ENCODE results near the gene LIMS2.

The LIMS2 gene

DNA sequence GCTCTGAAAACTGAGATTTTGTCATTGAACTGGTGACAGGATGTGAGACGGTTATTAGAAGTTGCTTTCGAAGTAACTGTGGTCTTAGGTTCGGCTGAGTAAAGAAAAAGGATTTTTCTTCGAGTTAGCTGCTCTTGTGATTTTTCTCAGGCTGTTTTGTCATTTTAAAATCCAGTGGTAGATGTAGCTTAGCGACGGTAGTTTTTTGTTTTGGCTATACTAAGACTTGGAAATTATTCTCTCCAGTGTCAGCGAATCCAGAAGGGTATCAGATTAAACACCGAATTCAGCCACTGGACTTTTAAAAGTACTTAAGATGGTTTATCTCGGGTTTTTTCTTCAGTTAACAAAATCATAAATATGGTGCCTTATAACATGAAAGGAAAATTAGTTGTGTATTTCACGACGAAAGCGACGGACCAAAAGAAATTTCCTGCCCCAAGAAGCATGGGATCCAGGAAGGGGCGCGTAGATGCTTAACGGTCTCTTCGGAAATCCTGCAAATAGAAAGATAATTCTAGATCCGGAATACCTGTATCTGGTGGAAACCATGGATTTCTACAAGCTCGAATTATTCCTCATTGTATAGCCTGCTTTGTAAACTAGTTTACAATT is 27.2 kb upstream of the LIMS2 start:
- H3K4me3 ChIP-seq (ENCODE audit: low read length) = peak overlapping the region; percentile 69
- H3K4ac ChIP-seq (ENCODE audit: low read depth, low read length) = no peak overlapping the region
- H2AK5ac ChIP-seq (ENCODE audit: low read length) = no peak overlapping the region
- H3K18ac ChIP-seq (ENCODE audit: low read length) = no peak overlapping the region
- no peaks in the 10 kb centered on the region for H3K36me3 ChIP-seq (ENCODE audit: control insufficient read depth, insufficient read depth, low read length)
- H4K5ac ChIP-seq (ENCODE audit: low read length) = no peak overlapping the region
- no peak for DNase-seq
- no peaks in the 10 kb centered on the region for H3K27me3 ChIP-seq (ENCODE audit: insufficient read depth, low read length, poor library complexity)
- no peak overlapping the region for H3K27ac ChIP-seq (ENCODE audit: low read depth, low read length)
- H4K8ac ChIP-seq (ENCODE audit: low read depth, low read length) = no peak overlapping the region
- H3K23ac ChIP-seq (ENCODE audit: low read length) = no peak overlapping the region
- H3K79me1 ChIP-seq (ENCODE audit: low read length) = peaks cover 6% of the 10 kb centered on the region
- peak overlapping the region; percentile 98 for H3K56ac ChIP-seq (ENCODE audit: low read length)
- H2BK15ac ChIP-seq (replicated peaks; ENCODE audit: low read depth) = no peak overlapping the region
- H2BK120ac ChIP-seq (ENCODE audit: low read depth, low read length) = no peak overlapping the region
- peak overlapping the region; percentile 51 for H3K4me2 ChIP-seq (ENCODE audit: low read length)
- peaks cover 2% of the 10 kb centered on the region for H3K79me2 ChIP-seq (ENCODE audit: control insufficient read depth, insufficient read depth, low read length)
- peak overlapping the region; percentile 95 for H3K9ac ChIP-seq (ENCODE audit: low read length)
- no CpG with 5 or more reads among the region's 19 CpGs for WGBS (ENCODE audit: extremely low coverage, insufficient coverage, low lambda C conversion rate)
- H2BK5ac ChIP-seq (ENCODE audit: low read length) = no peak overlapping the region
- H3K4me1 ChIP-seq (ENCODE audit: control insufficient read depth, low read depth, low read length) = peaks cover 2% of the 10 kb centered on the region

- Histone ChIP-seq H3K79me2 (ENCODE audit: control insufficient read depth, insufficient read depth, low read length) (peaks cover 2% of the 10 kb centered on the region), H4K8ac (ENCODE audit: low read depth, low read length) (no peak overlapping the region), H3K56ac (ENCODE audit: low read length) (peak overlapping the region; percentile 98), H3K23ac (ENCODE audit: low read length) (peak overlapping the region; percentile 94), H3K4ac (ENCODE audit: low read depth, low read length) (peak overlapping the region; percentile 17), H3K9ac (ENCODE audit: low read length) (peak overlapping the region; percentile 95), H3K36me3 (ENCODE audit: control insufficient read depth, insufficient read depth, low read length) (no peaks in the 10 kb centered on the region), H3K4me2 (ENCODE audit: low read length) (peak overlapping the region; percentile 51), H3K18ac (ENCODE audit: low read length) (peak overlapping the region; percentile 70), H2BK15ac (replicated peaks; ENCODE audit: low read depth) (no peak overlapping the region), H3K27ac (ENCODE audit: low read depth, low read length) (peak overlapping the region; percentile 90), H3K4me1 (ENCODE audit: control insufficient read depth, low read depth, low read length) (peaks cover 2% of the 10 kb centered on the region), H2BK5ac (ENCODE audit: low read length) (peak overlapping the region; percentile 88), H2AK5ac (ENCODE audit: low read length) (no peak overlapping the region), H3K4me3 (ENCODE audit: low read length) (peak overlapping the region; percentile 69), H3K79me1 (ENCODE audit: low read length) (peaks cover 6% of the 10 kb centered on the region), H4K5ac (ENCODE audit: low read length) (no peak overlapping the region), H2BK120ac (ENCODE audit: low read depth, low read length) (no peak overlapping the region), H3K27me3 (ENCODE audit: insufficient read depth, low read length, poor library complexity) (no peaks in the 10 kb centered on the region)
- peak; percentile 91 for DNase-seq
- no CpG with 5 or more reads among the region's 108 CpGs for WGBS (ENCODE audit: extremely low coverage, insufficient coverage, low lambda C conversion rate)
Observed at GRCh38 chr2:127701651-127702394, 26.5 kb upstream of the LIMS2 start.

GRCh38 chr2:127701193-127701650 is 25.9 kb upstream of the LIMS2 start, which contains the start of gene SFT2D3:
SFT2D3 (plus strand) TSS chr2:127701497; CDS start chr2:127701529, 32 bp downstream.
- Histone ChIP-seq H3K56ac (ENCODE audit: low read length) (peak within 1 kb of the TSS; percentile 98), H3K27ac (ENCODE audit: low read depth, low read length) (peak within 1 kb of the TSS; percentile 90), H3K36me3 (ENCODE audit: control insufficient read depth, insufficient read depth, low read length) (no peaks in the 10 kb centered on the region), H4K5ac (ENCODE audit: low read length) (no peak within 1 kb of the TSS), H3K23ac (ENCODE audit: low read length) (peak within 1 kb of the TSS; percentile 94), H3K18ac (ENCODE audit: low read length) (peak within 1 kb of the TSS; percentile 70), H2BK5ac (ENCODE audit: low read length) (peak within 1 kb of the TSS; percentile 88), H3K9ac (ENCODE audit: low read length) (peak within 1 kb of the TSS; percentile 95), H2BK15ac (replicated peaks; ENCODE audit: low read depth) (no peak within 1 kb of the TSS), H4K8ac (ENCODE audit: low read depth, low read length) (no peak within 1 kb of the TSS), H2BK120ac (ENCODE audit: low read depth, low read length) (no peak within 1 kb of the TSS), H3K4ac (ENCODE audit: low read depth, low read length) (peak within 1 kb of the TSS; percentile 17), H3K4me1 (ENCODE audit: control insufficient read depth, low read depth, low read length) (peaks cover 2% of the 10 kb centered on the region), H3K27me3 (ENCODE audit: insufficient read depth, low read length, poor library complexity) (no peaks in the 10 kb centered on the region), H3K79me2 (ENCODE audit: control insufficient read depth, insufficient read depth, low read length) (peaks cover 2% of the 10 kb centered on the region), H3K4me3 (ENCODE audit: low read length) (peak within 1 kb of the TSS; percentile 69), H3K4me2 (ENCODE audit: low read length) (peak within 1 kb of the TSS; percentile 95), H3K79me1 (ENCODE audit: low read length) (peaks cover 6% of the 10 kb centered on the region), H2AK5ac (ENCODE audit: low read length) (no peak within 1 kb of the TSS)
- DNase-seq = peak; percentile 97
- no CpG with 5 or more reads among the region's 44 CpGs for WGBS (ENCODE audit: extremely low coverage, insufficient coverage, low lambda C conversion rate)

DNA sequence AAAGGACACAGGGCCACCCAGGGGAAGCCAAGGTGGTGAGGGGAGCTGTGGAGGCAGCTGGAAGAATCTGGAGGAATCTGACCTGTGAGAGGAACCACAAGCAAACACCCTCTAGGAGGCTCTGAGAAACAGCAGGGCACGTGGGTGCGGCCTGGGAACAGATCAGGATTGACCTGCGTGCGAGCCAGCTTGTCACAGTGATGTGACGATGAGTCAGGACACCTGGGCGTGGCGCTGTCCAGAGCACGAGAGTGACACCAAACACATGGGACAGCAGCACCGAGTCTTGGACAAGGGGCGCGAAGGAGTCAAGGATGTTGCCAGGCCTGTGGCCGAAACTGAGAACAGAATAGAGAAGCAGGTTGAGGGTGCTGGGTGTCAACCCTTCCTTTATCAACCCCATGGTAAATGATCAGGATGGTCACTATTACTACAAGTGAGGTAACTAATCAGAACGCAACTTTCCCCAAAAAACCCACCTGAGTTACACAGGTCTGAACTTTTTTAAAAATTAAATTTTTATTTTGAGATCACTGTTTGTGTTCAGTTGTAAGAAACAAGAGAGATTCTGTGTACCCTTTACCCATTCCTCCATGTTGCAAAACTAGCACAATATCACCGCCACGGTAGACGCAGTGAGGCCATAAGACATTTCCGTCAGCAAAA is 25.3 kb upstream of the LIMS2 start:
- no peak overlapping the region for H4K8ac ChIP-seq (ENCODE audit: low read depth, low read length)
- no peak overlapping the region for H2AK5ac ChIP-seq (ENCODE audit: low read length)
- no peak overlapping the region for H2BK5ac ChIP-seq (ENCODE audit: low read length)
- no CpG with 5 or more reads among the region's 17 CpGs for WGBS (ENCODE audit: extremely low coverage, insufficient coverage, low lambda C conversion rate)
- peaks cover 2% of the 10 kb centered on the region for H3K4me1 ChIP-seq (ENCODE audit: control insufficient read depth, low read depth, low read length)
- H3K4me2 ChIP-seq (ENCODE audit: low read length) = peak overlapping the region; percentile 95
- H3K79me1 ChIP-seq (ENCODE audit: low read length) = peaks cover 6% of the 10 kb centered on the region
- H3K36me3 ChIP-seq (ENCODE audit: control insufficient read depth, insufficient read depth, low read length) = no peaks in the 10 kb centered on the region
- no peak overlapping the region for H2BK120ac ChIP-seq (ENCODE audit: low read depth, low read length)
- peak; percentile 94 for DNase-seq
- no peak overlapping the region for H4K5ac ChIP-seq (ENCODE audit: low read length)
- peaks cover 2% of the 10 kb centered on the region for H3K79me2 ChIP-seq (ENCODE audit: control insufficient read depth, insufficient read depth, low read length)
- H3K18ac ChIP-seq (ENCODE audit: low read length) = no peak overlapping the region
- H3K56ac ChIP-seq (ENCODE audit: low read length) = peak overlapping the region; percentile 94
- H3K9ac ChIP-seq (ENCODE audit: low read length) = peak overlapping the region; percentile 77
- H3K27ac ChIP-seq (ENCODE audit: low read depth, low read length) = peak overlapping the region; percentile 58
- H2BK15ac ChIP-seq (replicated peaks; ENCODE audit: low read depth) = no peak overlapping the region
- H3K23ac ChIP-seq (ENCODE audit: low read length) = no peak overlapping the region
- no peaks in the 10 kb centered on the region for H3K27me3 ChIP-seq (ENCODE audit: insufficient read depth, low read length, poor library complexity)
- H3K4ac ChIP-seq (ENCODE audit: low read depth, low read length) = no peak overlapping the region
- peak overlapping the region; percentile 58 for H3K4me3 ChIP-seq (ENCODE audit: low read length)

GRCh38 chr2:127698553-127699355 is 23.4 kb upstream of the LIMS2 start:
- H2BK120ac ChIP-seq (ENCODE audit: low read depth, low read length) = no peak overlapping the region
- no peak overlapping the region for H3K4me2 ChIP-seq (ENCODE audit: low read length)
- H3K4ac ChIP-seq (ENCODE audit: low read depth, low read length) = no peak overlapping the region
- H3K36me3 ChIP-seq (ENCODE audit: control insufficient read depth, insufficient read depth, low read length) = no peaks in the 10 kb centered on the region
- no peak overlapping the region for H4K5ac ChIP-seq (ENCODE audit: low read length)
- no peak overlapping the region for H2BK5ac ChIP-seq (ENCODE audit: low read length)
- no peaks in the 10 kb centered on the region for H3K27me3 ChIP-seq (ENCODE audit: insufficient read depth, low read length, poor library complexity)
- H3K4me3 ChIP-seq (ENCODE audit: low read length) = no peak overlapping the region
- H3K4me1 ChIP-seq (ENCODE audit: control insufficient read depth, low read depth, low read length) = peaks cover 2% of the 10 kb centered on the region
- no peak overlapping the region for H3K9ac ChIP-seq (ENCODE audit: low read length)
- no peak overlapping the region for H3K27ac ChIP-seq (ENCODE audit: low read depth, low read length)
- H4K8ac ChIP-seq (ENCODE audit: low read depth, low read length) = no peak overlapping the region
- DNase-seq = no peak
- no peak overlapping the region for H2BK15ac ChIP-seq (replicated peaks; ENCODE audit: low read depth)
- no peak overlapping the region for H2AK5ac ChIP-seq (ENCODE audit: low read length)
- H3K56ac ChIP-seq (ENCODE audit: low read length) = no peak overlapping the region
- H3K23ac ChIP-seq (ENCODE audit: low read length) = no peak overlapping the region
- H3K18ac ChIP-seq (ENCODE audit: low read length) = no peak overlapping the region
- H3K79me1 ChIP-seq (ENCODE audit: low read length) = peaks cover 4% of the 10 kb centered on the region
- WGBS (ENCODE audit: extremely low coverage, insufficient coverage, low lambda C conversion rate) = no CpG with 5 or more reads among the region's 27 CpGs
- H3K79me2 ChIP-seq (ENCODE audit: control insufficient read depth, insufficient read depth, low read length) = peaks cover 2% of the 10 kb centered on the region
